H1 (cell line): ENCODE measurements around the gene GRIK2. TPM values are rescaled to one million over a fixed set of nuclear protein-coding genes. Genes with fewer than 3 reads are reported as not detected.

Experiments used
- CEBPB ChIP-seq: IDR thresholded peaks from 2 replicates; pipeline ENCODE4 v1.6.1; 2012; ENCODE audit warnings: low read depth, low read length
- JUN ChIP-seq: IDR thresholded peaks from 2 replicates; pipeline ENCODE4 v1.6.1; 2011; ENCODE audit warnings: low read depth, mild to moderate bottlenecking, improper control_type of control experiment, low read length
- KDM5A ChIP-seq: fragments of 200-600 bp; IDR thresholded peaks from 2 replicates; pipeline ENCODE4 v1.7.1; 2012; ENCODE audit warnings: mild to moderate bottlenecking, low read length, inconsistent platforms, mixed read lengths
- NRF1 ChIP-seq: IDR thresholded peaks from 2 replicates; pipeline ENCODE4 v1.6.1; 2011; ENCODE audit warnings: mild to moderate bottlenecking, low read depth, low read length, improper control_type of control experiment
- PHF8 ChIP-seq: fragments of 200-600 bp; sonication (generic); conservative IDR thresholded peaks from 2 replicates; pipeline ENCODE4 v1.7.1; 2012; ENCODE audit warnings: low read depth, mild to moderate bottlenecking, inconsistent platforms, low read length, moderate library complexity
- polyA plus RNA-seq, 7 experiments: library from polyadenylated mRNA; depleted of rRNA in 3 of 7; stranded (reverse) in 5 of 7; unstranded in 2 of 7; fragments of >200 nt in 5 of 7; fragments of 200-250 nt in 2 of 7; gene quantifications; 1 replicate in 5 of 7; 2 replicates in 1 of 7; 4 replicates in 1 of 7; pipeline versions ENCODE4 v1.2.1 to v1.2.3, GENCODE V29; 2011 to 2013; ENCODE audit warnings: missing spikeins in 2 of 7, mixed read lengths in 2 of 7
- total RNA-seq: library from RNA; stranded (reverse); fragmentation: NEBNext Ultra II Directional; extraction: Animal tissue kit (Norgen Biotek cat#: 25700); gene quantifications from 2 replicates; pipeline ENCODE4 v1.2.1, GENCODE V29; 2021

GRIK2 gene
- total and polyA plus RNA-seq, 2 of the 8 experiments (the other 6 are each of a cell fraction or from before 2014, with no cell fraction given) = 1.8 to 2.2 TPM

DNA sequence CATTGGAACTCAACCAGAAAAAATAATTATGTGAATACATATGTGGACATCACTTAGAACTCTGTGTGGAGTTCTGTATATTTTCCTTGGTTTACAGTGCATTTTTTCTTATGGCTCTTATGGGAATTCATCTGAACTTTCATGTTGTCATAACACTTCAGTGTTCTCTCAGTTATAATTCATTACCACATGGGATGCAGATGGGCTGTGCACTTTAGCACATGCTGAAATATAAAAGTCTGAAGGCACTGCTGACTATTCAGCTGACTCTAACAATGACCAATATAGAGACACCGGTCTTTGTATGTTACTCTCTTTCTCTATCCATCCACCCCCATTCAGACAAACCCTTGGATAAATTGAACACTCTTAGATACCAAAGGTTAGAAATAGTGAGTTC is 29.3 kb downstream of the GRIK2 start (continued):
- TF ChIP-seq JUN = no peak
- TF ChIP-seq PHF8 = no peak
- no peak for TF ChIP-seq CEBPB
- no peak for TF ChIP-seq NRF1
- no peak for TF ChIP-seq KDM5A
